PC-3 (cell line): ENCODE results near the gene DHX34.

Experiments
- EZH2 ChIP-seq: fragments of 300-600 bp; sonication (generic); IDR thresholded peaks from one replicate; pipeline ENCODE4 v1.6.1; 2017; ENCODE audit warnings: antibody characterized with exemption, mild to moderate bottlenecking, low read length; ENCODE audit not compliant: unreplicated experiment
- EZH2phosphoT487 ChIP-seq: fragments of 300-600 bp; sonication (generic); IDR thresholded peaks from 2 replicates; pipeline ENCODE4 v1.6.1; 2018; ENCODE audit warnings: mild to moderate bottlenecking, antibody characterized with exemption, low read length, borderline replicate concordance
- TF ChIP-seq, protein P1 (sequence below): fragments of 300-600 bp; sonication (generic); conservative IDR thresholded peaks from 2 replicates; pipeline ENCODE4 v1.5.1; 2017; ENCODE audit warnings: antibody characterized with exemption, low read depth, mild to moderate bottlenecking, low read length

DNA sequence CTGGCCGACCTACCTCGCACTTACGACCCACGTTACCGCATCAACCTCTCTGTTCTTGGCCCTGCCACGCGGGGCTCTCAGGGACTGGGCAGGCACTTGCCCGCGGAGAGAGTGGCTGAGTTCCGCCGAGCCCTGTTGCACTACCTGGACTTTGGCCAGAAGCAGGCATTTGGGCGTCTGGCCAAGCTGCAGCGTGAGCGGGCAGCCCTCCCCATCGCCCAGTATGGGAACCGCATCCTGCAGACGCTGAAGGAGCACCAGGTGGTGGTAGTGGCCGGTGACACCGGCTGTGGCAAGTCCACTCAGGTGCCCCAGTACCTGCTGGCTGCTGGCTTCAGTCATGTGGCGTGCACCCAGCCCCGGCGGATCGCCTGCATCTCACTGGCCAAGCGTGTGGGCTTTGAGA lies 4.2 kb downstream of the DHX34 start:
- TF ChIP-seq EZH2 = no peak
- TF ChIP-seq, protein P1, sequence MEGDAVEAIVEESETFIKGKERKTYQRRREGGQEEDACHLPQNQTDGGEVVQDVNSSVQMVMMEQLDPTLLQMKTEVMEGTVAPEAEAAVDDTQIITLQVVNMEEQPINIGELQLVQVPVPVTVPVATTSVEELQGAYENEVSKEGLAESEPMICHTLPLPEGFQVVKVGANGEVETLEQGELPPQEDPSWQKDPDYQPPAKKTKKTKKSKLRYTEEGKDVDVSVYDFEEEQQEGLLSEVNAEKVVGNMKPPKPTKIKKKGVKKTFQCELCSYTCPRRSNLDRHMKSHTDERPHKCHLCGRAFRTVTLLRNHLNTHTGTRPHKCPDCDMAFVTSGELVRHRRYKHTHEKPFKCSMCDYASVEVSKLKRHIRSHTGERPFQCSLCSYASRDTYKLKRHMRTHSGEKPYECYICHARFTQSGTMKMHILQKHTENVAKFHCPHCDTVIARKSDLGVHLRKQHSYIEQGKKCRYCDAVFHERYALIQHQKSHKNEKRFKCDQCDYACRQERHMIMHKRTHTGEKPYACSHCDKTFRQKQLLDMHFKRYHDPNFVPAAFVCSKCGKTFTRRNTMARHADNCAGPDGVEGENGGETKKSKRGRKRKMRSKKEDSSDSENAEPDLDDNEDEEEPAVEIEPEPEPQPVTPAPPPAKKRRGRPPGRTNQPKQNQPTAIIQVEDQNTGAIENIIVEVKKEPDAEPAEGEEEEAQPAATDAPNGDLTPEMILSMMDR = no peak
- TF ChIP-seq EZH2phosphoT487 = no peak
